HG03039 (cell line): ENCODE results near the gene CCDC57.

Source experiments
- ATAC-seq: cut with Tn5 transposase; IDR thresholded peaks from one replicate; pipeline ENCODE4 v1.9.1; 2021; ENCODE audit warnings: mild to moderate bottlenecking, moderate library complexity; ENCODE audit not compliant: unreplicated experiment

CCDC57 gene

DNA sequence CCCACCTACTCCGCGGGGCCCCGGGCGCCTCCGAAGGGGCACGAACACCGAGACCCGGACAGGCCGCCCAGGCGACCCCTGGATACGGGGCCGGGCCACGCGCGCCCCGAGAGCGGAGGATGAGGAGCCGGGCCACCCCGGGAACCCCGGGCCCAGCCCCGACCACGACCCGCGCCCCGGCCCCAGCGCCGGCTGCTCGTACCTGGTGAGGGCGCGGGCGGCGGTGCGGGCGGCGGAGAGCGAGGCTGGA, 114.8 kb downstream of the CCDC57 start:
- no peak for ATAC-seq

DNA sequence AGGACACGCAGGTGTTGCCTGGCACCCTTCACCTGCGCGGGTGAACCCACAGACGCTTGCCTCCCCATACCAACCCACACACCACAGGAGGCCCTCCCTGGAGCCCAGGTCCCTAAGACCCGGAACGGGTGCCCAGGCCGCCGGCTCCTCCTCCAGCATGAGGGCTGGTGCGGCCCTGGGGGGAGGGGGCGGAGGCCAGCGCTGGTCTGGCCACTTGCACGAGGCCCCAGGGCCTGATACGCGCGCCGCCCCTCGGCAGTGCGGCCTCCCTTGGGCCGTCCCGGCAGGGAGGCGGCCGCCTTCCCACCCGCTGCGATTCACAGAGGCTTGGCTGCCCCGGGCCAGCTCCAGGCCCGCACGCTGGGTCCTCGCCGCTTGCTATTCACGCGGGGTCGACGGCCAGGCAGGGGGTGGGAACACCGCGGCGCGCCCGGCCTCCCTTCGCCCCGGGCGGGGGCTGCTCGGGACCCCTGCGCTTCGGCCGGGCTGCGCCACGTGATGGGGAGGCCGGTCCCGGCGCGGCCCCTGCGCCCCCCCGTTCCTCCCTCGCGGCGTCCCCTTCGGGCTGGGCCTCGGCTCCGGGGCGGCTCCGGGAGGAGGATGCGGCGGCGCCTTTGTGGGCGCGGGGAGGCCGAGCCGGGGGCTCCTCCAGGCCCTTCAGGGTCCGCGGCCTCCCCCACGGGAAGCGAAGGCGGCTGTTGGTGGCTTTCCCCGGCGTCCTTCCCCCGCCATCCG, 115.3 kb downstream of the CCDC57 start:
- ATAC-seq, result peak; percentile 3

- ATAC-seq, result no peak
Measured at GRCh38 chr17:82096709-82097183, 115.9 kb downstream of the CCDC57 start.

- ATAC-seq, result no peak
Measured at GRCh38 chr17:82095777-82096708, 116.6 kb downstream of the CCDC57 start.

GRCh38 chr17:82094931-82095776, 117.5 kb downstream of the CCDC57 start:
- no peak for ATAC-seq

DNA sequence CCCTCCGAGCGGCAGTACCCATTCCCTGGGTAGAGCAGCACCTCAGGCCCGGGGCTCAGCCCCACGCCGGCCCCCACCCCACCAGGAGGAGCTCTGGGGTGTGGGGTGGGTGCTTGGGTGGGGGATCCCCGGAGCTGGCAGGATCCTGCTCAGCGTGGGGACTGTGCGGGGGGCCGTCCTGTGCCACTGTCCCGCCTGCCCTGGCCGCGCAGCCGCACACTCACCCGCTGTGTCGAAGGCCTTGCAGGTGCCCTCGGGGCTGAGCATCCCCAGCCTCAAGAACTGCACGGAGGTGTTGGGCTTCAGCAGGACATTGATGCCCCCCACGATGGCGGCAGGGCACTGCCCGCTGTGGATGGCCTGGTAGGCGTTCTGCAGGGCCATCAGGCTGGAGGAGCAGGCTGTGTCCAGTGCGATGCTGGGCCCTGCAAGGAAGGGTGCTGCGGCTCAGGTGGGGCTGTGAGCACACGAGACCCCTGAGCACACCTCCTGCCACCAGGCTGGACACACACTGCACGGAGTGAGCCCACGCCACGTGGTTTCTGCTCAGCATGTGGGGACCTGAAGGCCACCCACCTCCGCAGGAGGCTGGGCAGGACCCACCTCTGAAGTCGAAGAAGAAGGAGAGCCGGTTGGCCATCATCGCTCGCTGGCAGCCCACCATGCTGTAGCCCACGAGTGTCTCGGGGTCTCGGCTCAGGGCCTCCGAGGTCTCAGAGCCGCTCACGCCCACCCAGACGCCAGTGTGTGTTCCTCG, 119.5 kb downstream of the CCDC57 start:
- ATAC-seq, result no peak

DNA sequence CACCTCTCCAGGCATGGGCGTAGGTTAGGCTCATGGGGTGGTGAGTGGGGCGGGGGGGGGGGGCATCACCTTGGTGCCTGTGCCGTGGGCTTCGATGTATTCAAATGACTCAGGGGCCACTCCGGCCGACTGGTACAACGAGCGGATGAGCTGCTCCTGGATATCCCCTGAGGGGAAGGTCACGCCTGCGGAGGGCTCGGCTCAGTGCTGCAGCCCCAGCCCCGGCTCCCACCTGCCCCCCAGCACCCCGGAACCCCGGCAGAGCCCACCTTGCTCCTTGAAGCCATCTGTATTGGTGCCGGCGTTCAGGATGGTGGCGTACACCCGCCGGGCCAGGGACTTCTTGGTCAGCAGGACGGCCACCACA, 120.0 kb downstream of the CCDC57 start:
- no peak for ATAC-seq

DNA sequence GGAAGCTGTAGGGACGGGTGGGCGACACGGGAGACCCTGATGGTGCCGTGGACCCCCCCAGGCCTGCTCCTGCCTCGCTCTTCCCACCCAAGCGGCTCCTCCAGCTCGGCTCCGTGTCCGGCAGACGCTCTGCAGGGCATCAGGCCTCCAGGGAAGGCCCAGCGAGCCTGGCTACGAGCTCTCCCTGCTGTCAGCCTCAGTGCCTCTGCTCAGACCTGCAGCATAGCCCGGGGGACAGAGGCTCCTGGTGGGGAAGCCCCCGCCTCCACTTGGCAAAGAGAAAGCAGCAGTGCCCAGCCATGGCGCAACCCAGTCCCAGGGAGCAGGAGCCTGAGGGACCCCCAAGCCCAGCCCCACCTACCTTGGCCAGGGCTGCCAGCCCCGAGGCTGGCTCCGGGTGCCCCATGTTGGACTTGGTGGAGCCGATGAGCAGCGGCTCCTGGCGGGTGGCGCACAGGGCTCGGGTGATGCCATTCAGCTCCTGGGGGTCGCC, 120.5 kb downstream of the CCDC57 start:
- ATAC-seq, result no peak

- no peak for ATAC-seq
Measured at GRCh38 chr17:82091264-82092066, 121.2 kb downstream of the CCDC57 start.

DNA sequence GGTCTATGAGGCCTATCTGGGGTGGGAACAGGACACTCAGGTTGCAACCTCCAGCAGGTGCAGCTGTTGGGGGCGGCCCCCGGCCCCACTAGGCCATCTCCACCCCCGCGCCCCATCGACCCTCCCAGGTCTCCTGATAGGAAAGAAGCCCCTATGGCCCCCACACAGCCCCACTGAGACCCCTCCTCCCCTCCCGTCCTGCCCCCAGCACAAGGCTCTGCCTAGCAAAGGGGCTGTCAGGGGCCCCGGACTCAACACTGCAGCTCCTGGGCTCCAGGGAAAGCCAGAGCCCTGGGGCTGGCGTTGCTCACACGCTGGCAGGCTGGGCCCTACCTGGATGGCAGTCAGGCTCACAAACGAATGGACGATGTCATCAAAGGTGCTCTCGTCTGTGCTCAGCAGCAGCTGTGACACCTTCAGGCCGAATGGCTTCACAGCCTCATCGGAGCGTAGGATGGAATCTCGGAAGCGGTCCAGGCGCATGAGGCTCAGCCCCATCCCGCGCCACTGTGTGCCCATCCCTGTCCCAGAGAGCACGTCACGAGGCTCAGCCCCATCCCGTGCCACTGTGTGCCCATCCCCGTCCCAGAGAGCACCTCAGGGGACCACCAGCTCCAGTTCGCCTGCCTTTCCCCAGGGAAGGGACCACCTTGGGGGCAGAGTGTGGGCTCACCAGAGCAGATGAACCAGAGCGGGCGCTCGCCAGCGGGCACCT, 121.9 kb downstream of the CCDC57 start:
- ATAC-seq, result no peak

DNA sequence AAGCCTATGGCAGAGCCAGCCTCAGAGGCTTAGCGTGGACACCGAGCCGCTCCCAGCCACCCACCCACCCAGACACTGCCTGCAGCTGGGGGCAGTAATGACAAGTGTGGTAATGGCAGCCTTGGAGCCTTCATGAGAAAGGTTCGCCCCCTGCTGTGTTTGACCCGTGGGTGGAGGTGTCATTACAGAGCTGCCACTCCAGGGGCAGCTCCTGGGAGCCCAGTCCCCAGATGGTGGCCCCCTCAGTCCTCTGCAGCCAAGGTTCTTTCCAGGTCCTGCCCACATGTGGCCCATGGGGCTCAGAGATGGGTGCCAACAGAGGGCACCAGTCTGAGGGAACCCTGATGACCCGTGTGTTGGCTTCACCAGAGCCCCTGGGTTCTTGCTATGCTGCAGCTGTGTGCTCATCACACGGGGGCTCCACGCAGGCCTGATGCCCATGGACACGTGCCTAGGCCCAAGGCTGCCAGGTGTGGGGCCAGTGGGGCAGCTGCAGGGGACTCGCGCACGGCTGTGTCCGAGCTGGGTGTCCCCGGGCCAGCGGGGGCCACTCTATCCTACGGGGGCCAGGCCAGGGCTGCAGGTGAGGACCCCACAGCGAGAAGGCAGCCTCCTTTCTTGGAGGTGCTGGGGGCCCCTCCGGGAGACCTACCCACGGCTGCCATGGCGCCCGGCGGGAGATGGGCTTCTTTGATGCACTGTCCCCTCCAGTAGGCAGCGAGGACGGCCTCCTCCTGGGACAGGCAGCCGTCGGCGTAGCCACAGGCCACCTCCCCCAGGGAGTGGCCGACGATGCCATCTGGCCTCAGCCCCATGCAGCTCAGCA, 122.7 kb downstream of the CCDC57 start:
- no peak for ATAC-seq

DNA sequence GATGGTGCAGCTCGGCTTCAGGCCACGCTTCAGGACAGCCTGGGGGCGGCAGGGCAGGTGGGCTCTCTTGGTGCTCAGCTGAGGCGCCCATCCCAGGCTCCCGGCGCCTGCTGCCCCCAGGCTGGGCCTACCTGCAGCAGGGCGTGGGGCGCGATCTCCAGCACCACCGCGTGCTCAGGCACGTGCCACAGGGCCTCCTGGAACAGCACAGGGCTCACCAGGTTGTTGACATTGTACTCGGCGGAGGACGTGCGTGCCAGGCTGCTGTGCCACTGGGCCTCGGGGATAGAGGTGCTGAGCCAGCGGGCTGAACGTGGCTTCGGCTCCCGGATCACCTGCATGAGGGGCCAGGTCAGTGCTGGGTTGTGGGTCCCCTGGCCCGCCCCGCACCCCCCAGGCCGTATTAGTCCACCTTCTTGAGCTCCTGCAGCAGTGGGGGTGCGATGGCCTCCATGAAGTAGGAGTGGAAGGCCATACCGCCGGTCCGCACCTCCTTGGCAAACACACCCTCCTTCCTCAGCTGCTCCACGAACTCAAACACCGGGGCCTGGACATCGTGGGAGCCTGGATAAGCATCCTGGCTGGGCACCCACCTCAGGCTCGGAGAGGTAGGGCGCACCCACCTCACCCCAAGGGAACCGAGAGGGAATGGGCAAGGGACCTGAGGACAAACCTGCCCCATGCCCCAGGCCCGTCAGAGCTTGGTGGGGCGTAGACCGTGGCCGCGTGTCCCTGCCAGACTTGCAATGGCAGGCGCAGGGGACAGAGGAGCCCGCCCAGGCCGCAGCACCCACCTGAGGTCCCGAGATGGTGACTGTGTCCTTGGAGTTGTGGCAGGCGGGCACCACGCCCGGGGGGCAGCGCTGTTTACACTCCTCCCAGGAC, 123.6 kb downstream of the CCDC57 start:
- ATAC-seq, result no peak

- no peak for ATAC-seq
Measured at GRCh38 chr17:82087961-82088837, 124.4 kb downstream of the CCDC57 start.

- no peak for ATAC-seq
Measured at GRCh38 chr17:82086941-82087906, 125.4 kb downstream of the CCDC57 start.
